ENCODE results near the gene CSMD2.

Gene CSMD2

GRCh38 chr1:33997127-33998036 lies 167.6 kb downstream of the CSMD2 start:
- no peak for DNase-seq (ENCODE audit: low spot score)

- DNase-seq (ENCODE audit: low spot score): no peak
These were observed 168.7 kb downstream of the CSMD2 start for GRCh38 chr1:33996281-33996680.

- no peak for DNase-seq (ENCODE audit: low spot score)
These were observed 171.7 kb downstream of the CSMD2 start for GRCh38 chr1:33993301-33993700.

GRCh38 chr1:33990281-33990680 lies 174.7 kb downstream of the CSMD2 start:
- DNase-seq (ENCODE audit: low spot score): no peak

GRCh38 chr1:33988161-33988560 lies 176.9 kb downstream of the CSMD2 start:
- no peak for DNase-seq (ENCODE audit: low spot score)

- DNase-seq (ENCODE audit: low spot score): no peak
These were observed 178.5 kb downstream of the CSMD2 start for GRCh38 chr1:33986390-33987095.

- DNase-seq (ENCODE audit: low spot score): no peak
These were observed 179.4 kb downstream of the CSMD2 start for GRCh38 chr1:33985656-33986055.

- DNase-seq (ENCODE audit: low spot score): no peak
These were observed 180.0 kb downstream of the CSMD2 start for GRCh38 chr1:33984906-33985565.

GRCh38 chr1:33982419-33982818 lies 182.6 kb downstream of the CSMD2 start:
- no peak for DNase-seq (ENCODE audit: low spot score)

GRCh38 chr1:33979341-33979740 lies 185.7 kb downstream of the CSMD2 start:
- no peak for DNase-seq (ENCODE audit: low spot score)

GRCh38 chr1:33975961-33976360 lies 189.1 kb downstream of the CSMD2 start:
- no peak for DNase-seq (ENCODE audit: low spot score)

GRCh38 chr1:33973799-33974545 lies 191.1 kb downstream of the CSMD2 start:
- DNase-seq (ENCODE audit: low spot score): no peak

- no peak for DNase-seq (ENCODE audit: low spot score)
These were observed 192.2 kb downstream of the CSMD2 start for GRCh38 chr1:33972676-33973395.

GRCh38 chr1:33971913-33972312 lies 193.1 kb downstream of the CSMD2 start:
- DNase-seq (ENCODE audit: low spot score): no peak

GRCh38 chr1:33971018-33971710 lies 193.9 kb downstream of the CSMD2 start:
- DNase-seq (ENCODE audit: low spot score): no peak

- no peak for DNase-seq (ENCODE audit: low spot score)
These were observed 194.7 kb downstream of the CSMD2 start for GRCh38 chr1:33970148-33970825.

- no peak for DNase-seq (ENCODE audit: low spot score)
These were observed 198.5 kb downstream of the CSMD2 start for GRCh38 chr1:33966346-33967141.

- no peak for DNase-seq (ENCODE audit: low spot score)
These were observed 199.9 kb downstream of the CSMD2 start for GRCh38 chr1:33965086-33965485.

- DNase-seq (ENCODE audit: low spot score): no peak
These were observed 203.0 kb downstream of the CSMD2 start for GRCh38 chr1:33962061-33962460.
